NCI-H526 (cell line): Measurements from ENCODE around the gene FIZ1.
"Not testable (repeated sequence)": the region's sequence is repeated elsewhere in the genome, so short reads cannot be mapped to it uniquely, and the experiment has no call there.

ENCODE experiments used
- DNase-seq, 2 experiments: peaks; one replicate each; lab custom pipeline; 2025; lab: John Stamatoyannopoulos, UW

The FIZ1 gene

GRCh38 chr19:55594996-55595545, 4.2 kb downstream of the FIZ1 start:
- no peak for DNase-seq

- DNase-seq: no peak
Observed at GRCh38 chr19:55593096-55593772, 6.1 kb downstream of the FIZ1 start.

DNA sequence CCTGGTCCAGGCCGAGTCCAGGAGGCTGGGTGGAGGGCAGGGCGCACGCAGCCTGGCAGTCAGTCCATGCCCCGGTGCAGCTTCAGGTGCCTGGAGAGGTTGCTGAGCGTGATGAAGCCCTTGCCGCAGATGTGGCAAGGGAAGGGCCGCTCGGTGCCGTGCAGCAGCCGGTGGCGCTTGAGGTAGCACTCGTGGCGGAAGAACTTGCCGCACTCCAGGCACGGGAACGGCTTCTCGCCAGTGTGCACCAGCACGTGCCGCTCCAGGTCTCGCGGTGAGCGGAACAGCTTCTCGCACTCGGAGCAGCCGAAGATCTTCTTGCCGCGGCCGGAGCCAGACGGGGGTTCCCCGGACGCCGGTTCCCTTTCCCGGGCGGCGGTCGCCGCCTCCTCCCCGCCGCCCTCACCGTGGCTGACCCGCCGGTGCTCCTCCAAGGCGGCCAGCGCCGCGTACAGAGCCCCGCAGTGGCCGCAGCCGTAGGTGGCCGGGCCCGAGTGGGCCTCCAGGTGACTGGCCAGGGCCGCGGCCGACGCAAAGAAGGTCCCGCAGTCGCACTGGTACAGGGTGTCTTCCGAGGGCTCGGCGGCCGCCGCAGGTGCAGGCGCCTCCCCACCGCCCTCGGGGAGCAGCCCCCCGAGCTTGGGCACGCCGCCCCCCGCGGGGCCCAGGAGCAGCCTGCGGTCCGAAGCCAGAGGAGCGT, 6.8 kb downstream of the FIZ1 start:
- DNase-seq: no peak

DNA sequence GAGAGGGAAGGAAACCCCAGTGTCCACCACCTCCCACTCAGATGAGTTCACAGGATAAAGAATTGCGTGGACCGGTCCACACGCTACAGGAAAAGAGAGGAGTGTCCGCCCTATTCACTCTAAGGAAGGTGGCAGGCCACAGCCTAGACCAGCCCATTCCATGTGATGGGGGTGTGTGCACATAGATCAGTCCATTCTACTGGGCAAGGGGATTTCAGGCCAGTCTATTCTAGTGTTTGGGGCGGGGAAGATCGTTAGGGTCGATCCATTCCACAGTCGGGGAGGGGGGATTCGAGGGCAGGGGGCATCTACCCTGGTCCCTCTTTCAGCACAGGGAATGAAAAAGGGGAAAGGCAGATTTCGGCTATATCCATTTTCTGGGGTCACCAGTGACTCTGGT, 7.8 kb downstream of the FIZ1 start:
- peak in 1 of 2 experiments; percentile 35 for DNase-seq

DNA sequence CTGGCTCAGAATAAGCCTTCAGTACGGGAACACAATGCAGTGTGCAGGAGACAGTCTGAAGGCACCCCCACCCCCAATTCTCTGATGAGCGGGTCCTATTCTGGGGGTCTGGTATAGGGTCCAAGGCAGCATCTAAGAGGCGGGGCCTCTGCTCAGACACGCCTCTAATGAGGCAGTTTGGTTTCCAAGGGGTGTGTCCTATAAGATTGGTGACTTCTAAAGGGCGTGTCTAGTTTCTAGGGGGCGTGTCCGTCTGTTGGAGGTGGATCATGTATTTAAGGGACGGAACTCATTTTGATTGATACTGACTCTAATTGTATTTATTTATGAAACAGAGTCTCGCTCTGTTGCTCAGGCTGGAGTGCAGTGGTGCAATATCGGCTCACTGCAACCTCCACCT, 8.7 kb downstream of the FIZ1 start:
- peak in 1 of 2 experiments; percentile 52 for DNase-seq

DNA sequence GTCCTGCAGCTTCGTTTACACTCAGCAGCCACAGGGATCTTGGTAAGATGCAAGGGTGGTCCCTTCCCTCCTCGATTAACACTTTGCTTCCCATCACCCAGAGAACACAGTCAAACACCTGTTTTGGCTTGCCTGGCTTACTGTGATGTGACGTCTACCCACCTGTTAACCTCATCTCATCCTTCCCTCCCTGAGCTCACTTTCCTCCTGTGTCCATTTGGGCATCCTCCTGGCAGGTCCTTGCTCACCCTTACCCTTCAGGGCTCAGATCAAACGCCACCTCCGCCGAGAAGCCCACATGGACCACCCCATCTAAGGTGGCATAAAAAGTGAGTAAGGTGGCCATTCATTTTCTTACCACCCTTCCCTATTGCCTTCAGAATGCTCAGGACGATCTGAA, 9.2 kb downstream of the FIZ1 start:
- no peak for DNase-seq

DNA sequence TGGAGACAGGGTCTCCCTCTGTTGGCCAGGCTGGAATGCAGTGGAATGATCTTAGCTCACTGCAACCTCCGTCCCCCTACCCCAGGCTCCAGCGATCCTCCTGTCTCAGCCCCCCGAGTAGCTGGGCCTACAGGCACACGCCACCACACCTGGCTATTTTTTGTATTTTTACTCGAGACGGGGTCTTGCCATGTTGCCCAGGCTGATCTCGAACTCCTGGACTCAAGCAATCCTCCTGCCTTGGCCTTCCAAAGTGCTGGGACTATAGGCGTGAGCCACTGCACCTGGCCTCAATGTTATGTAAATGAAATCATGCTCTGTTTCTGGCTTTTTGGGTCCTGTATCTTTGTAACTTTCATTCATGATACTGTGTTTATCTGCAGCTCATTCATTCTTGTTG, 10.6 kb downstream of the FIZ1 start:
- DNase-seq: no peak

DNA sequence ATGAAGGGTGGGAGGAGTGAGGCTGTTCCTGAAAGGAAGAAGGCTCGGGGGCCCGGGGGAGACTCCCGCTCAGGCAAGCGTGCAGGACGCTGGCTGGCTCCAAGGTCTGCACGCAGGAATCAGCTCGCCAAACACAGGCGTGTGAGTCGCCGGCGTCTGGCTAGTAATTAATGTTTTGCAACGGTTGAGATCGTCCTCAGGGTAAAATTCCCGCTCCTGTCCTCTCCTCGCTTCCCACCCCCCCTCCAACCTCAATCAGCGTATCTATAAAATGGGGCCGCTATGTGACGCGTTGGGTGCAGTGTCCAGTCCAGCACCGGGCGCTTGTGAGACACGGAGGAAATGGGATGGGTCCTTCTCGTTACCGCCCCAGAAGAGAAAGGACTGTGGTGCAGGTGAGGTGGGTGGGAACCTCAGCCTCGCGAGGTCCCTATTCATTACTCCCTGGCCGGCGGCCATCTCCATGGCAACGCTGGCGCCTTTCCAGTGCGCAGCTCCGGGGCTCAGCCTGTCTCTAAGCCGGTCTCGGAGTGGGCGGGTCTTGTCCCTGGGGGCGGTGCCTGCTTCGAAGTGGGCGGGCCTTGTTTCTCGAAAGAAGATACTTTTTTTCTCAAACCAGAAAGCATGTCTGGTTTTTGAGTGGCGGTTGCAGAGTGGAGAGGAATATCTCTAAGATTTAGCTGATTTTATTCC, 12.2 kb downstream of the FIZ1 start:
- DNase-seq: peak; percentile 96 to 99

- DNase-seq: peak; percentile 52 to 90
Observed at GRCh38 chr19:55585658-55586339, 13.5 kb downstream of the FIZ1 start.

GRCh38 chr19:55584871-55585270, 14.4 kb downstream of the FIZ1 start:
- no peak for DNase-seq

DNA sequence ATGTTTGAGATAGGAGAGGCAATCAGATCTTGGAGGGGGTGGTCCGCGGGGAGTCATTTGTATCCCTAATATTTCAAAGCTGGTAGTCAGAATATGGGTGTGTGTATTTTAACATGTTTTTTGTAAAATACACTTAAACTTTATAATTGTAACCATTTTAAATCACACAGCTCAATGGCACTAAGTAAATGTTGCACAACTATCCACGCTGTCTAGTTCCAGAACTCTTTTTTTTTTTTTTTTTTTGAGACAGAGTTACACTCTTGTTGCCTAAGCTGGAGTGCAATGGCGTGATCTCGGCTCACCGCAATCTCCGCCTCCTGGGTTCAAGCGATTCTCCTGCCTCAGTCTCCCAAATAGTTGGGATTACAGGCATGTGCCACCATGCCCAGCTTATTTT, 15.4 kb downstream of the FIZ1 start:
- DNase-seq: not testable (repeated sequence)

GRCh38 chr19:55582284-55582683, 17.0 kb downstream of the FIZ1 start:
- not testable (repeated sequence) for DNase-seq

GRCh38 chr19:55581823-55582223, 17.5 kb downstream of the FIZ1 start:
- DNase-seq: no peak

- DNase-seq: no peak
Observed at GRCh38 chr19:55581145-55581822, 18.0 kb downstream of the FIZ1 start.

DNA sequence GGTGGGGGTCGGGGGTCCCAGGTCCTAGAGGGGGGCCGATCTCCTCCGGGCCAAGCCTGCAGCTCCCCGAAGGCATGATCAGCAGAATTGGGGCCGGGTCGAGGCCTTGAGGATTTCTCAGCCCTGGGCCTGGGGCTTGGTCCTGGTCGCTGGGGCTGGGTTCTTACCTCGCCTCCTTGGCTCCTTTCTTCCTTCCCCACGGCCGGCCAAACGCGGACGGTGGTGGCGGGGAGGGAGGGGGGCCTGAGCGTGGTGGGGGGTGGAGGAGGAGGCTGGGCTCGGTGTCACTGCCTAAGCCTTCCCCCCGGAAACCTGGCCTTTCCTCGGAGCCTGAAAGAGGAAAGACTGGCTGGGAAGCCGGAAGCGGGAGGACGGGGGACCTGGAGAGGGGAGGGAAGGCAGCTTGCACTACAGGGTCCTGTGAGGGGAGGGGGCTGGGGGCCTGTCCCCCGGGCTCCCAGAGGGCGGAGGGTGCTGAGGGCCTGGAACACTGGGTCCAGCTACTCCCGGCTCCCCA, 18.6 kb downstream of the FIZ1 start, which contains the start of gene ZNF579:
Gene ZNF579, minus strand, starts transcription at position 221 of the 517 bp plus-strand sequence. CDS start 1,209 bp downstream, outside the sequence.
- DNase-seq: peak; percentile 81 to 95

DNA sequence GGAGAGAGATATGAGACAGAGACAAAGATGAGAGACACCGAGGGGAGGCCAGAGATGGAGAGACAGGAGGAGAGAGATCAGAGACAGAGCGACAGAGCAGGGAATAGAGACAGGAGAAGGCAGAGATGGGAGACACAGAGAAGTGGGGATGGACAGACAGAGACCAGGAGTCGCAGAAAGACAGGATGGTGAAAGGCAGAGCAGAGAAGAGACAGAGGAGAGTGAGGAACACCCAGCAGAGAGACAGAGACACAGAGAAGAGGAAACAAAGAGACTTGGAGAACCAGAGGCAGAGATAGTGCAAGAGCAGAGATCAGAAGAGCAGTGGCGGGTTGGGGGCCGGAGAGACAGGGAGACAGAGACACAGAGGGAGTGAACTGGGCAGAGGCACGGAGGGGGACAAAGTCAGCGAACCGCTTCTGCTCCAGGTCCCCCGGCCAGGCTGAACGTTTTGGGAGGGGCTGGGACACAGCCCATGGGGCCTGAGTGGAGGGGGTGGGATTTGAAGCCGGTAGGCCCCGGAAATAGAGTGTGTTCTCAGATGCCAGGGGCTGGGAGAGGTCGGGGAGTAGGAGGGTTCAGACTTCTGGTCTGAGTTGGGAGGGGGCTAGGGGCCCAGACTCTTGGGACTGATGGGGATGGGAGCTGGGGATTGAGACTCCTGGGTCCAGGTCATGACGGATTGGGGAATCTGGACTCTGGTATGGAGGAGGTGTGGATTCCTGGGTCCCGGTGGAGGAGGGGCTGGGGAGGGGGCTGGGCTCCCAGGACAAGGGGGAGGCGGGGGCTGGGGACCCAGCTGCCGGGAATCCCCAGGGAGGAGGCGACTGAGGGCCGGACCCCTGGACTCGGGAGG, 19.3 kb downstream of the FIZ1 start:
- DNase-seq: peak in 1 of 2 experiments; percentile 56

DNA sequence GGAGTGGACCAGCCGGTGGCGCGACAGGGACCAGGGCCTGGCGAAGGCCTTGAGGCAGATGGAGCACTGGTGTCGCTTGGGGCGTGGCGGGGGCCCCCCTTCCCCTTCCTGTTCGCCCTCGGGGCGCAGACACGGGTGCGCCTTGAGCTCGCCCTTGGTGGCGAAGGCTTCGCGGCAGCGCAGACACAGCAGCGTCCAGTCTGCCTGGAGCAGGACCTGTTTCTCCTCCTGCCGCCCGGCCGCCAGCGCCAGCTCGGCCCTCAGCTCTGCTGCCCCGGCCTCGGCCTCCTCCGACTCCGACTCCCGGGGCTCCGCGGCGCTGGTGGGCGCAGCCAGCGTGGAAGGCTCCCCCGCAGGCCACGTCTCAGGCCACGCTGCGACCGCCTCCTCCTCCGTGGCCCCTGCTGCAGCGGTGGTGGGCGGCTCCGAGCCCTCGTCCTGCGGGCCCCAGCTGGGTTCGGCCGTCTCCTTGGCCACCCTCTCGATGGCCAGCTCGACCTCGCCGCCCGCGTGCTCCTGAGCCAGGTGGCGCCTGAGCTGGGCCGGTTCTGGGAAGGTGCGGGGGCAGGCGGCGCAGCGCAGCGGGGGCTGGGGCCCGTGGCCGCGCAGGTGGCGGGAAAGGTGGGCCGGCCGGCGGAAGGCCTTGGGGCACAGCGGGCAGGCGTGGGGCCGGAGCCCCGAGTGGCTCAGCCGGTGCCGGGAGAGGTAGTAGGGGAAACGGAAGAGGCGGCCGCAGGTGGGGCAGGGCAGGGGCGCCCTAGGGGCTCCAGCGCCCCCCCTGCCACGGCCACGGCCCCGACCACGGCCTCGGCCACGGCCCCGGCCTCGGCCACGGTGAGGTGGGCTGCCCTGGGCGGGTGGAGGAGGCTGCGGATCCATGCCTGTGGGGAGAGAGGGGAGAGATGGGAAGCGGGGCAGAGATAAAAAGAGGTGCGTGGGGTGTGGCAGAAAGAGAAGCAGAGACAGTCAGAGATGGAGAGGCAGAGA, 20.3 kb downstream of the FIZ1 start:
- DNase-seq: no peak

DNA sequence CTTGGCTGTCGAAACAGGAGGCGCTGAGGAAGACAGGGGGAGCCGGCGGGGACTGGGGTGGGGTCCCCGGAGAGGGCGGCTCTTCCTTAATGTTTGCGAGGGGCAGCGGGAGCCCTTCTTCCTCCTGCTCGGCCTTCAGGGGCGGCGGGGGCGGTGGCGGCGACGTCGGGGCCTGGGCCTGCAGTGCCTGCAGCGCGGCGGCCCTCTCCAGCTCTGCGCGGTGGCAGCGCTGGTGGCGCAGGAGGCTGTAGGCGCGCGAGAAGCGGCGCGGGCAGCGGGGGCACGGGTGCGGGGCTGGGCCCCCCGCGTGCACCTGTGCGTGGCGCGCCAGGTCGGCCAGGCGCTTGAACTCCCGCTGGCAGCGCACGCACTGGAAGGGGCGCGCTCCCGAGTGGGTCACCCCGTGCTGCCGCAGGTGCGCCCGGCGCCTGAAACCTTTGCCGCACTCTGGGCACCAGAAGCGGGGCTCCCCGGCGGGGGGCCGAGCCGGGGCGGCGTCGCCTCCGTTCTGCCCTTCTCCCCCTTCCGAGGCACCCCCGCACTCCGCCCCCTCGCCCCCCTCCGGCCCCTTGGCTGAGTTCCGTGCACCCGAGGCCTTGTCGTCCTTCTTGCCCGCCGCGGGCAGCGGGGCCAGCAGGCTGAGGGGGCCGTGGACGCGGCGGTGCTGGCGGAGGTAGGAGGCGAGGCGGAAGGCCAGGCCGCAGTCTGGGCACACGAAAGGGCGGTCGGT, 21.1 kb downstream of the FIZ1 start:
- no peak for DNase-seq
